H9 (cell line): ENCODE measurements around the gene EPN3. TPM values are rescaled to one million over a fixed set of nuclear protein-coding genes. Genes with fewer than 3 reads are reported as not detected.

Source experiments
- DNase-seq: peaks from one replicate; pipeline ENCODE4 v3.0.0-alpha.2; 2017
- H2AFZ ChIP-seq: one replicate; pipeline ENCODE4 v1.6.1; 2013; ENCODE audit warnings: mild to moderate bottlenecking, low read length, control low read depth, moderate library complexity
- H2AK5ac ChIP-seq: 2 replicates; pipeline ENCODE4 v1.6.1; 2013; ENCODE audit warnings: low read length, control low read depth, mixed read lengths; ENCODE audit not compliant: insufficient read length
- H2BK120ac ChIP-seq: one replicate; pipeline ENCODE4 v1.6.1; 2013; ENCODE audit warnings: low read depth, mild to moderate bottlenecking, low read length, control low read depth, inconsistent platforms; ENCODE audit not compliant: poor library complexity, severe bottlenecking
- H2BK12ac ChIP-seq: 2 replicates; pipeline ENCODE4 v1.6.1; 2013; ENCODE audit warnings: low read length, control low read depth, mixed read lengths, low read depth; ENCODE audit not compliant: insufficient read length
- H2BK15ac ChIP-seq: 2 replicates; pipeline ENCODE4 v1.6.1; 2013; ENCODE audit warnings: low read depth, low read length, control low read depth
- H2BK20ac ChIP-seq: one replicate; pipeline ENCODE4 v1.6.1; 2013; ENCODE audit warnings: low read depth, mild to moderate bottlenecking, low read length, control low read depth, inconsistent platforms; ENCODE audit not compliant: poor library complexity, severe bottlenecking
- H2BK5ac ChIP-seq: 2 replicates; pipeline ENCODE4 v1.6.1; 2013; ENCODE audit warnings: low read length, control low read depth, mixed read lengths; ENCODE audit not compliant: insufficient read length
- H3K14ac ChIP-seq: 2 replicates; pipeline ENCODE4 v1.6.1; 2013; ENCODE audit warnings: low read length, control low read depth; ENCODE audit not compliant: insufficient read depth
- H3K18ac ChIP-seq: 2 replicates; pipeline ENCODE4 v1.6.1; 2013; ENCODE audit warnings: low read depth, mild to moderate bottlenecking, mixed read lengths, low read length, control low read depth; ENCODE audit not compliant: insufficient read length
- H3K23ac ChIP-seq: 2 replicates; pipeline ENCODE4 v1.6.1; 2013; ENCODE audit warnings: low read length, control low read depth, mixed read lengths, low read depth; ENCODE audit not compliant: insufficient read length
- H3K23me2 ChIP-seq: 2 replicates; pipeline ENCODE4 v1.6.1; 2013; ENCODE audit warnings: low read depth, mild to moderate bottlenecking, mixed read lengths, low read length, control low read depth; ENCODE audit not compliant: insufficient read length, poor library complexity, severe bottlenecking
- H3K27ac ChIP-seq: 2 replicates; pipeline ENCODE4 v1.5.1; 2013; ENCODE audit warnings: low read length, control low read depth, mixed read lengths, low read depth; ENCODE audit not compliant: insufficient read length
- H3K27me3 ChIP-seq: 2 replicates; pipeline ENCODE4 v1.6.1; 2013; ENCODE audit warnings: low read length, control low read depth, inconsistent platforms; ENCODE audit not compliant: insufficient read depth
- H3K4ac ChIP-seq: 2 replicates; pipeline ENCODE4 v1.6.1; 2013; ENCODE audit warnings: low read depth, mild to moderate bottlenecking, control low read depth, inconsistent platforms, low read length, moderate library complexity
- H3K4me1 ChIP-seq: 2 replicates; pipeline ENCODE4 v1.6.1; 2013; ENCODE audit warnings: low read length, control low read depth, inconsistent platforms; ENCODE audit not compliant: insufficient read depth
- H3K4me2 ChIP-seq: 2 replicates; pipeline ENCODE4 v1.6.1; 2013; ENCODE audit warnings: low read length, control low read depth, mixed read lengths; ENCODE audit not compliant: insufficient read length, insufficient read depth
- H3K56ac ChIP-seq: 2 replicates; pipeline ENCODE4 v1.6.1; 2013; ENCODE audit warnings: low read depth, mild to moderate bottlenecking, mixed read lengths, low read length, control low read depth; ENCODE audit not compliant: insufficient read length
- H3K79me1 ChIP-seq: 2 replicates; pipeline ENCODE4 v1.6.1; 2013; ENCODE audit warnings: low read depth, mild to moderate bottlenecking, moderate library complexity, low read length, control low read depth, inconsistent platforms; ENCODE audit not compliant: insufficient read depth, poor library complexity, severe bottlenecking
- H3K79me2 ChIP-seq: 2 replicates; pipeline ENCODE4 v1.6.1; 2013; ENCODE audit warnings: low read length, control low read depth, inconsistent platforms; ENCODE audit not compliant: insufficient read depth
- H3K9ac ChIP-seq: 2 replicates; pipeline ENCODE4 v1.6.1; 2013; ENCODE audit warnings: low read length, control low read depth, mixed read lengths; ENCODE audit not compliant: insufficient read length; ENCODE audit errors: extremely low read depth
- H3K9me3 ChIP-seq: one replicate; pipeline ENCODE4 v1.6.1; 2013; ENCODE audit warnings: low read depth, low read length, inconsistent platforms; ENCODE audit not compliant: control insufficient read depth
- H3T11ph ChIP-seq: one replicate; pipeline ENCODE4 v1.6.1; 2013; ENCODE audit warnings: mild to moderate bottlenecking, low read length, control low read depth, inconsistent platforms
- H4K20me1 ChIP-seq: one replicate; pipeline ENCODE4 v1.6.1; 2013; ENCODE audit not compliant: control insufficient read depth, insufficient read length, insufficient read depth
- H4K5ac ChIP-seq: 2 replicates; pipeline ENCODE4 v1.6.1; 2013; ENCODE audit warnings: low read depth, mild to moderate bottlenecking, mixed read lengths, low read length, control low read depth; ENCODE audit not compliant: insufficient read length
- H4K8ac ChIP-seq: replicated peaks from 2 replicates; pipeline ENCODE4 v1.6.1; 2013; ENCODE audit warnings: low read length, control low read depth, mixed read lengths, low read depth; ENCODE audit not compliant: insufficient read length
- H4K91ac ChIP-seq: 2 replicates; pipeline ENCODE4 v1.6.1; 2013; ENCODE audit warnings: low read depth, mild to moderate bottlenecking, moderate library complexity, mixed read lengths, low read length, control low read depth; ENCODE audit not compliant: insufficient read length
- H3K27ac Mint-ChIP-seq, 3 experiments: 2 replicates in 2 of 3; 3 replicates in 1 of 3; pipeline ENCODE4 v1.8.0; 2020 to 2021; ENCODE audit warnings: mixed read lengths in 3 of 3, mild to moderate bottlenecking in 1 of 3, moderate library complexity in 1 of 3
- H3K27me3 Mint-ChIP-seq: 2 replicates; pipeline ENCODE4 v1.8.0; 2021; ENCODE audit warnings: low read depth, mild to moderate bottlenecking, moderate library complexity, mixed read lengths
- H3K36me3 Mint-ChIP-seq, 3 experiments: 2 replicates in 2 of 3; 3 replicates in 1 of 3; pipeline ENCODE4 v1.8.0; 2020 to 2021; ENCODE audit warnings: low read depth in 3 of 3, mixed read lengths in 3 of 3; ENCODE audit not compliant: insufficient read depth in 1 of 3
- H3K4me1 Mint-ChIP-seq, 2 experiments: 2 replicates each; pipeline ENCODE4 v1.8.0; 2020; ENCODE audit warnings: mixed read lengths in 2 of 2
- H3K4me3 Mint-ChIP-seq, 2 experiments: 2 replicates in 1 of 2; 3 replicates in 1 of 2; pipeline ENCODE4 v1.8.0; 2020 to 2021; ENCODE audit warnings: mild to moderate bottlenecking in 2 of 2, mixed read lengths in 2 of 2, moderate library complexity in 1 of 2
- H3K9me3 Mint-ChIP-seq, 2 experiments: 2 replicates in 1 of 2; 3 replicates in 1 of 2; pipeline ENCODE4 v1.8.0; 2020; ENCODE audit warnings: mild to moderate bottlenecking in 2 of 2, mixed read lengths in 2 of 2, moderate library complexity in 1 of 2
- CTCF ChIP-seq: fragments of 200-600 bp; sonication (generic); conservative IDR thresholded peaks from 3 replicates; pipeline ENCODE4 v1.8.0; 2021; ENCODE audit warnings: antibody characterized with exemption, mild to moderate bottlenecking
- WGBS: extraction: QIAGEN DNeasy Blood & Tissue Kit; methylation state at CpG from one replicate; pipeline ENCODE4 v1.1.7; 2013; ENCODE audit warnings: missing lambda C conversion rate, low lambda C conversion rate, mixed read lengths; ENCODE audit not compliant: insufficient read length; ENCODE audit errors: extremely low coverage; 5-methylcytosine and 5-hydroxymethylcytosine counted together
- total RNA-seq: library from RNA; stranded (reverse); gene quantifications from 2 replicates; pipeline ENCODE4 v1.2.1, GENCODE V29; 2021

EPN3 gene
- total RNA-seq, 1 experiment from 2014 or later: 1.9 TPM

DNA sequence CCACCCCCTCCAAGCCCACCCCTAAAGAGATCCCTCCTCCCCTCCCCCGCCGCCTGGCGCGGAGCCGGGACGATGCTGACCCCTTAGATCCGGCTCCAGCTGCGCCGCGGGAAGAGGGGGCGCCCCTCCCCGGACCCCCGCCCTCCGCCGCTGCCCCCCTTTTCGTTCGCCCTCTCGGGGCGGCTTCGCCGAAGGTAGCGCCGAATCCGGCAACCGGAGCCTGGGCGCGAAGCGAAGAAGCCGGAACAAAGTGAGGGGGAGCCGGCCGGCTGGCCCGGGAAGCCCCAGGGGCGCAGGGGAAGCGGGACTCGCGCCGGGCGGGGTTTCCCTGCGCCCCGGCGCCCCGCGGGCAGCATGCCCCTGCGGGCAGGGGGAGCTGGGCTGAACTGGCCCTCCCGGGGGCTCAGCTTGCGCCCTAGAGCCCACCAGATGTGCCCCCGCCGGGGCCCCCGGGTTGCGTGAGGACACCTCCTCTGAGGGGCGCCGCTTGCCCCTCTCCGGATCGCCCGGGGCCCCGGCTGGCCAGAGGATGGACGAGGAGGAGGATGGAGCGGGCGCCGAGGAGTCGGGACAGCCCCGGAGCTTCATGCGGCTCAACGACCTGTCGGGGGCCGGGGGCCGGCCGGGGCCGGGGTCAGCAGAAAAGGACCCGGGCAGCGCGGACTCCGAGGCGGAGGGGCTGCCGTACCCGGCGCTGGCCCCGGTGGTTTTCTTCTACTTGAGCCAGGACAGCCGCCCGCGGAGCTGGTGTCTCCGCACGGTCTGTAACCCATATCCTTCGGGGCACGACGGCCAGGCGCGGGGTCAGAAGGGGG lies 28.6 kb downstream of the EPN3 start:
- no peak overlapping the region for H4K8ac ChIP-seq

More for the DNA sequence above, 28.6 kb downstream of the EPN3 start:
- no peak overlapping the region for H3K18ac ChIP-seq
- H3K36me3 Mint-ChIP-seq: no peaks in the 10 kb centered on the region; a peak in 1 of 7 replicates
- H2BK15ac ChIP-seq: no peak overlapping the region
- H3K9me3 ChIP-seq: no peaks in the 10 kb centered on the region
- H3K56ac ChIP-seq: no peak overlapping the region
- peaks cover 48% of the 10 kb centered on the region for H3K27me3 ChIP-seq
- peak; percentile 51 for DNase-seq
- H4K91ac ChIP-seq: no peak overlapping the region
- H3K4ac ChIP-seq: no peak overlapping the region
- H3T11ph ChIP-seq: no peak overlapping the region
- peaks cover 26% of the 10 kb centered on the region for H3K23me2 ChIP-seq
- H3K79me2 ChIP-seq: no peaks in the 10 kb centered on the region
- no peak overlapping the region for H3K14ac ChIP-seq
- no peak overlapping the region for H3K23ac ChIP-seq
- no peak overlapping the region for H3K27ac ChIP-seq
- H4K5ac ChIP-seq: no peak overlapping the region
- no peak overlapping the region for H2BK5ac ChIP-seq
- H3K4me1 ChIP-seq: peaks cover 2% of the 10 kb centered on the region; the same call in 1 of the 2 replicates
- no peak overlapping the region for H2BK120ac ChIP-seq
- no peak overlapping the region for H2BK12ac ChIP-seq
- H3K27me3 Mint-ChIP-seq: peaks cover 86% of the 10 kb centered on the region
- peak overlapping the region; percentile 74 for H3K4me2 ChIP-seq
- H2BK20ac ChIP-seq: no peak overlapping the region
- no peak overlapping the region for H3K9ac ChIP-seq
- no peak overlapping the region for H2AFZ ChIP-seq
- H3K27ac Mint-ChIP-seq: no peak overlapping the region
- H2AK5ac ChIP-seq: no peak overlapping the region
- H3K79me1 ChIP-seq: no peaks in the 10 kb centered on the region
- peaks cover 25 to 51% of the 10 kb centered on the region in 2 experiments for H3K4me1 Mint-ChIP-seq
- WGBS: no CpG with 5 or more reads among the region's 88 CpGs
- peak overlapping the region; percentile 14 to 82 for H3K4me3 Mint-ChIP-seq
- no peak for TF ChIP-seq CTCF
- no peaks in the 10 kb centered on the region for H3K9me3 Mint-ChIP-seq
- H4K20me1 ChIP-seq: no peaks in the 10 kb centered on the region
